Vagina (tissue), 2 donors: ENCODE results near the gene DACH1. TPM values are rescaled to one million over a fixed set of nuclear protein-coding genes. Genes with fewer than 3 reads are reported as not detected.

Experiments used
- DNase-seq, 2 donors: peaks; one replicate each; pipeline ENCODE4 v3.0.0-alpha.2; 2017; ENCODE audit errors: extremely low spot score in 2 of 2
- H3K27ac ChIP-seq: fragments of 200-600 bp; sonication (generic); one replicate; pipeline ENCODE4 v1.5.1; 2019
- H3K27me3 ChIP-seq: fragments of 200-600 bp; sonication (generic); one replicate; pipeline ENCODE4 v1.5.1; 2019
- H3K36me3 ChIP-seq, 2 donors: fragments of 200-600 bp; sonication (generic); one replicate each; pipeline ENCODE4 v1.5.1; 2017 to 2019
- H3K4me1 ChIP-seq: fragments of 200-600 bp; sonication (generic); one replicate; pipeline ENCODE4 v1.5.1; 2019
- H3K4me3 ChIP-seq, 2 donors: fragments of 200-600 bp; sonication (generic); 1 replicate in 1 of 2; 2 replicates in 1 of 2; pipeline ENCODE4 v1.5.1; 2016 to 2019
- H3K9me3 ChIP-seq: fragments of 200-600 bp; sonication (generic); one replicate; pipeline ENCODE4 v1.5.1; 2019
- POLR2A ChIP-seq, 2 donors: fragments of 450-650 bp; IDR thresholded peaks; one replicate each; pipeline ENCODE4 v1.6.1; 2017; ENCODE audit warnings: antibody characterized with exemption in 2 of 2, mild to moderate bottlenecking in 2 of 2, moderate library complexity in 2 of 2
- POLR2AphosphoS5 ChIP-seq, 2 donors: sonication (generic); formaldehyde crosslinking; IDR thresholded peaks; one replicate each; pipeline ENCODE4 v1.9.0; 2017; ENCODE audit warnings: antibody characterized with exemption in 2 of 2, mild to moderate bottlenecking in 2 of 2, low read depth in 1 of 2; ENCODE audit not compliant: insufficient read depth in 1 of 2
- intact Hi-C: fragments of 100-400 bp; cut with DNase I; formaldehyde crosslinking; loops from one replicate; pipeline ENCODE4 v1.15.1; 2023
- total RNA-seq: library from RNA; depleted of rRNA; stranded (reverse); fragments of >200 nt; gene quantifications from one replicate; pipeline ENCODE4 v1.2.3, GENCODE V29; 2016
- TF ChIP-seq, protein P1 (sequence below), 3 experiments: fragments of 450-650 bp in 2 of 3; fragments of 200-600 bp in 1 of 3; sonication (generic) in 1 of 3; IDR thresholded peaks; one replicate each; pipeline ENCODE4 v1.5.1; 2017 to 2019; ENCODE audit warnings: antibody characterized with exemption in 3 of 3, mild to moderate bottlenecking in 2 of 3, moderate library complexity in 2 of 3

DACH1 gene
- total RNA-seq, 1 donor from 2014 or later: 7.9 TPM

DNA sequence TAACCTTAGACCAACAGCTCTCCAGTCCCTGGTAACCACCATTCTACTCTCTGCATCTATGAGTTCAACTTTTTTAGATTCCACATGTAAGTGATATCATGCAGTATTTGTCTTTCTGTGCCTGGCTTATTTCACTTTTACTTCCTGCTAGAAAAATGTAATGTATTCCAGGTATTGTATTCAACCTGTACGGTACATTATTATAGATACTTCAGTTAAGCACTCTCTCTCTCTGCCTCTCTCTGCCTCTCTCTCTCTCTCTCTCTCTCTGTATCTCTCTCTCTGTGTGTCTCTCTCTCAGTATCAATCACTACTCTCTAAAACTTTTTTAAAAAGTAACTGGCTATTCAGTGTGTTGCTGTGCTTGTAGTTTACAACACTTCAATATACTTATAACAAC, 8.4 kb downstream of the DACH1 start:
- Histone ChIP-seq H3K4me1 (peaks cover 5% of the 10 kb centered on the region), H3K27me3 (no peaks in the 10 kb centered on the region), H3K4me3 (no peak overlapping the region), H3K27ac (no peak overlapping the region), H3K36me3 (no peaks in the 10 kb centered on the region), H3K9me3 (no peaks in the 10 kb centered on the region)
- DNase-seq: no peak
- TF ChIP-seq POLR2A (IDR thresholded peaks at IDR 0.05) (no peak), POLR2AphosphoS5 (IDR thresholded peaks at IDR 0.05; ENCODE audit: insufficient read depth in 1 of 2, low read depth in 1 of 2) (no peak)
- TF ChIP-seq, protein P1, sequence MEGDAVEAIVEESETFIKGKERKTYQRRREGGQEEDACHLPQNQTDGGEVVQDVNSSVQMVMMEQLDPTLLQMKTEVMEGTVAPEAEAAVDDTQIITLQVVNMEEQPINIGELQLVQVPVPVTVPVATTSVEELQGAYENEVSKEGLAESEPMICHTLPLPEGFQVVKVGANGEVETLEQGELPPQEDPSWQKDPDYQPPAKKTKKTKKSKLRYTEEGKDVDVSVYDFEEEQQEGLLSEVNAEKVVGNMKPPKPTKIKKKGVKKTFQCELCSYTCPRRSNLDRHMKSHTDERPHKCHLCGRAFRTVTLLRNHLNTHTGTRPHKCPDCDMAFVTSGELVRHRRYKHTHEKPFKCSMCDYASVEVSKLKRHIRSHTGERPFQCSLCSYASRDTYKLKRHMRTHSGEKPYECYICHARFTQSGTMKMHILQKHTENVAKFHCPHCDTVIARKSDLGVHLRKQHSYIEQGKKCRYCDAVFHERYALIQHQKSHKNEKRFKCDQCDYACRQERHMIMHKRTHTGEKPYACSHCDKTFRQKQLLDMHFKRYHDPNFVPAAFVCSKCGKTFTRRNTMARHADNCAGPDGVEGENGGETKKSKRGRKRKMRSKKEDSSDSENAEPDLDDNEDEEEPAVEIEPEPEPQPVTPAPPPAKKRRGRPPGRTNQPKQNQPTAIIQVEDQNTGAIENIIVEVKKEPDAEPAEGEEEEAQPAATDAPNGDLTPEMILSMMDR (IDR thresholded peaks at IDR 0.05): no peak
- intact Hi-C loops: no loop called here

DNA sequence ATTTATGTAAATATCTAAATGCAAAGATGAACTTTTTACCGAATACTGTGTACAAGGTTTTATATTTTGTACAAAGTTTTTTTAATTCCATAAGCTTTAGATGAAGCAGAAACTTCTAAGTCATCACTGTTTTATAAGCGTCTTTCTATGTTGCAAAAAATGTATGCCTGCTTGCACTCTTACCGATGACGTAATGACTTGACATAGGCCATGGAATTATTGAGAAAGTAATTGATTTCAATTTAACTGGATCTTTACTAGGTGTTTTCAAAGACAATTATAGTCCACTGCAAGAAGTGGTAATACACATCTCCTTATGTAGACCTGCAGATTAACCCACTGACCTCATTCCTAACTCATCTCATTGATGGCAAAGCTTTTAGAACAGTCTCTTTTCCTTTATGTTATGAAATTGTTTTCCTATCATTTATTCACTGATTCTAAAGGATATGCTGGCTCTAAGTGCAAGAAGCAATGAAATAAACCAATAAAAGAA, 10.4 kb downstream of the DACH1 start:
- intact Hi-C loops: no loop called here
- Histone ChIP-seq H3K36me3 (no peaks in the 10 kb centered on the region), H3K27ac (no peak overlapping the region), H3K4me3 (no peak overlapping the region), H3K27me3 (no peaks in the 10 kb centered on the region), H3K9me3 (no peaks in the 10 kb centered on the region), H3K4me1 (no peaks in the 10 kb centered on the region)
- TF ChIP-seq POLR2A (IDR thresholded peaks at IDR 0.05): no peak
- TF ChIP-seq, protein P1 (IDR thresholded peaks at IDR 0.05): no peak
- DNase-seq: no peak

DNA sequence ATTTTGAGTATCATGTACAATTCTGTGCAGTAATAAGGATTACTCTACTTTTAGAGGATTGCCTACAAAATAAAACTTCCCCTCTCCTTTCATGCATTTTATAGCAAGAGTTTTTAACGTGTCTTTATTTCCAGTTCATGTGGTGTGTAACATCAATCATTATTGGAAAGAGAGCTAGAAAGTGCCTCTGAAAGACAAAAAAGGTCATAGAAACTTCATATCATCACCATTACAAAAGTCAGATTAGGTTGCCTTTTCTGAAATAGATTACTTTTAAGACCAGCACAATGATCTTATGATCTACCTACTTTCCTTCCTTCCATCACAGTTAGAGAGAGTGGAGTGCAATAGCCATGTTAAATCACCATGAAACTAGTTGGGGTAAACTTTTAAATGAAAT, 12.6 kb downstream of the DACH1 start:
- Histone ChIP-seq H3K9me3 (no peaks in the 10 kb centered on the region), H3K27ac (no peak overlapping the region), H3K4me3 (no peak overlapping the region), H3K27me3 (no peaks in the 10 kb centered on the region), H3K36me3 (no peaks in the 10 kb centered on the region), H3K4me1 (no peaks in the 10 kb centered on the region)
- TF ChIP-seq, protein P1 (IDR thresholded peaks at IDR 0.05): no peak
- TF ChIP-seq POLR2A (IDR thresholded peaks at IDR 0.05): no peak
- no peak for TF ChIP-seq POLR2AphosphoS5 (IDR thresholded peaks at IDR 0.05; ENCODE audit: insufficient read depth in 1 of 2, low read depth in 1 of 2)
- no peak for DNase-seq
- intact Hi-C loops: no loop called here

DNA sequence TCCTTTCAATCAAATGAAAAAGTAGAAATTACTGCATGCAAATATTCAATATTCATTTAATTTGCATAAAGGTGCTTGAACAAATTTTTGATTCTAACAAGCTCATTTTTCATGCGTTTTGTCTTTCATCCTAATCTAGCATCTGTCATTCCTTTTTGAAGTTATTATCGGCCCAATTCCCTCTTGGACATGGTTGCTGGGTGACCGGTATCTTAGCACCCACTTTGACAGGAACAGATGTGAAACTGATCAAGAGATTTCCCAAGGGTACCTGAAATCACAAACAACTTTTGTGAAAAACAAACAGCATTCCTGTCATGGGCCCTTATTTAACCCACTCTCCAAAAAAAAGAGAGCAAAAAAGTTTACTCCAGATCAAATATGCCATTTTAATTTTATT, 13.3 kb downstream of the DACH1 start:
- Histone ChIP-seq H3K9me3 (no peaks in the 10 kb centered on the region), H3K4me1 (no peaks in the 10 kb centered on the region), H3K4me3 (no peak overlapping the region), H3K27ac (no peak overlapping the region), H3K27me3 (no peaks in the 10 kb centered on the region), H3K36me3 (no peaks in the 10 kb centered on the region)
- intact Hi-C loops: no loop called here
- TF ChIP-seq POLR2A (IDR thresholded peaks at IDR 0.05) (no peak), POLR2AphosphoS5 (IDR thresholded peaks at IDR 0.05; ENCODE audit: insufficient read depth in 1 of 2, low read depth in 1 of 2) (no peak)
- TF ChIP-seq, protein P1 (IDR thresholded peaks at IDR 0.05): no peak
- DNase-seq: no peak

DNA sequence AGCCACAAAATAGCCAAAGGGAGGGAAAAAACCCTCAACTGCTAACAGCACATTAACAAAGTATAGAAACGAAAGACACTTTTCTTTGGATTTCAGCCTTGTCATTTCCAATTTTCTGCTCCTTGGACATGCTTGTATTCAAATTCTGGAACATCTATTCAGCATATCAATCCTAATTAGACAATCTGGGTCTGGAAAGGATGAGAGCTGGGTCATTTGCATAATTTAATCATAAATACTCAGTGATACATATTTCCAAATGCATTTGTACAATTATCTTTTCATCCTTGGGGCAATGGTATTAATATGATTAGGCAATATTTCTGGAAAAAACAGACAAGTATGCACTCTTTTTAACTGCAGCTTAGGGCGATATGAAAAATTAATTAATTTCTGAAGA, 14.3 kb downstream of the DACH1 start:
- no peak for DNase-seq
- intact Hi-C loops: no loop called here

More for the DNA sequence above, 14.3 kb downstream of the DACH1 start:
- TF ChIP-seq POLR2A (IDR thresholded peaks at IDR 0.05): no peak
- TF ChIP-seq POLR2AphosphoS5 (IDR thresholded peaks at IDR 0.05; ENCODE audit: insufficient read depth in 1 of 2, low read depth in 1 of 2): no peak
- TF ChIP-seq, protein P1 (IDR thresholded peaks at IDR 0.05): no peak
- Histone ChIP-seq H3K27me3 (no peaks in the 10 kb centered on the region), H3K9me3 (no peaks in the 10 kb centered on the region), H3K36me3 (no peaks in the 10 kb centered on the region), H3K27ac (no peak overlapping the region), H3K4me3 (no peak overlapping the region), H3K4me1 (no peaks in the 10 kb centered on the region)
